Measurements from ENCODE around the gene BNIP5.
"Not testable (repeated sequence)": the region's sequence is repeated elsewhere in the genome, so short reads cannot be mapped to it uniquely, and the experiment has no call there.

DNA sequence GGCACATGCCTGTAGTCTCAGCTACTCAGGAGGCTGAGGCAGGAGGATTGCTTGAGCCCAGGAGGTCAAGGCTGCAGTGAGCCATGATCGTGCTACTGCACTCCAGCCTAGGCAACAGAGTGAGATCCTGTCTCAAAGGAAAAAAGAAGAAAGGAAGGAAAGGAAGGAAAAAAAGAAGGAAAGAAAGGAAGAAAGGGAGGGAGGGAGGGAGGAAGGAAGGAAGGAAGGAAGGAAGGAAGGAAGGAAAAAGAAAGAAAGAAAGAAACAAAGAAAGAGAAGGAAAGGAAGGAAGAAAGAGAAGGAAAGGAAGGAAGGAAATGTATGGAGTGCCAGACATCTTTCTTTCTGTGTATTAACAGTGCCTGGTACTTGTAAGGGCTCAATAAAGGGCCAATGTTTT is 1.5 kb upstream of the BNIP5 start:
- not testable (repeated sequence) for TF ChIP-seq POLR2A (IDR thresholded peaks at IDR 0.05; ENCODE audit: low read depth)
- TF ChIP-seq, protein P1, sequence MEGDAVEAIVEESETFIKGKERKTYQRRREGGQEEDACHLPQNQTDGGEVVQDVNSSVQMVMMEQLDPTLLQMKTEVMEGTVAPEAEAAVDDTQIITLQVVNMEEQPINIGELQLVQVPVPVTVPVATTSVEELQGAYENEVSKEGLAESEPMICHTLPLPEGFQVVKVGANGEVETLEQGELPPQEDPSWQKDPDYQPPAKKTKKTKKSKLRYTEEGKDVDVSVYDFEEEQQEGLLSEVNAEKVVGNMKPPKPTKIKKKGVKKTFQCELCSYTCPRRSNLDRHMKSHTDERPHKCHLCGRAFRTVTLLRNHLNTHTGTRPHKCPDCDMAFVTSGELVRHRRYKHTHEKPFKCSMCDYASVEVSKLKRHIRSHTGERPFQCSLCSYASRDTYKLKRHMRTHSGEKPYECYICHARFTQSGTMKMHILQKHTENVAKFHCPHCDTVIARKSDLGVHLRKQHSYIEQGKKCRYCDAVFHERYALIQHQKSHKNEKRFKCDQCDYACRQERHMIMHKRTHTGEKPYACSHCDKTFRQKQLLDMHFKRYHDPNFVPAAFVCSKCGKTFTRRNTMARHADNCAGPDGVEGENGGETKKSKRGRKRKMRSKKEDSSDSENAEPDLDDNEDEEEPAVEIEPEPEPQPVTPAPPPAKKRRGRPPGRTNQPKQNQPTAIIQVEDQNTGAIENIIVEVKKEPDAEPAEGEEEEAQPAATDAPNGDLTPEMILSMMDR (IDR thresholded peaks at IDR 0.05): not testable (repeated sequence)

Data from esophagus muscularis mucosa (tissue), 3 donors.